PFSK-1 (cell line): ENCODE results near the gene SLC27A3.

Experiments used
- FOXP2 ChIP-seq: optimal IDR thresholded peaks from 2 replicates; pipeline ENCODE3; 2011; ENCODE audit warnings: borderline replicate concordance, control low read depth, inconsistent platforms; ENCODE audit not compliant: insufficient read depth; ENCODE audit errors: extremely low read length, extremely low read depth
- POLR2AphosphoS5 ChIP-seq: IDR thresholded peaks from 2 replicates; pipeline ENCODE4 v1.6.1; 2012; ENCODE audit warnings: low read depth, mild to moderate bottlenecking, control low read depth, low read length, moderate library complexity
- SIN3A ChIP-seq: IDR thresholded peaks from 2 replicates; pipeline ENCODE4 v1.6.1; 2012; ENCODE audit warnings: mild to moderate bottlenecking, low read length, moderate library complexity, borderline replicate concordance; ENCODE audit not compliant: insufficient read depth
- TAF1 ChIP-seq: IDR thresholded peaks from 2 replicates; pipeline ENCODE4 v1.6.1; 2012; ENCODE audit warnings: low read length, control low read depth, borderline replicate concordance; ENCODE audit not compliant: insufficient read depth
- TF ChIP-seq, protein P1 (sequence below), 2 experiments: IDR thresholded peaks; 2 replicates each; pipeline versions ENCODE4 v1.6.1 to v1.8.0; 2011 to 2012; ENCODE audit warnings: low read depth in 2 of 2, low read length in 2 of 2, control low read depth in 1 of 2, inconsistent platforms in 1 of 2, mild to moderate bottlenecking in 1 of 2, moderate library complexity in 1 of 2; ENCODE audit not compliant: insufficient read depth in 1 of 2

DNA sequence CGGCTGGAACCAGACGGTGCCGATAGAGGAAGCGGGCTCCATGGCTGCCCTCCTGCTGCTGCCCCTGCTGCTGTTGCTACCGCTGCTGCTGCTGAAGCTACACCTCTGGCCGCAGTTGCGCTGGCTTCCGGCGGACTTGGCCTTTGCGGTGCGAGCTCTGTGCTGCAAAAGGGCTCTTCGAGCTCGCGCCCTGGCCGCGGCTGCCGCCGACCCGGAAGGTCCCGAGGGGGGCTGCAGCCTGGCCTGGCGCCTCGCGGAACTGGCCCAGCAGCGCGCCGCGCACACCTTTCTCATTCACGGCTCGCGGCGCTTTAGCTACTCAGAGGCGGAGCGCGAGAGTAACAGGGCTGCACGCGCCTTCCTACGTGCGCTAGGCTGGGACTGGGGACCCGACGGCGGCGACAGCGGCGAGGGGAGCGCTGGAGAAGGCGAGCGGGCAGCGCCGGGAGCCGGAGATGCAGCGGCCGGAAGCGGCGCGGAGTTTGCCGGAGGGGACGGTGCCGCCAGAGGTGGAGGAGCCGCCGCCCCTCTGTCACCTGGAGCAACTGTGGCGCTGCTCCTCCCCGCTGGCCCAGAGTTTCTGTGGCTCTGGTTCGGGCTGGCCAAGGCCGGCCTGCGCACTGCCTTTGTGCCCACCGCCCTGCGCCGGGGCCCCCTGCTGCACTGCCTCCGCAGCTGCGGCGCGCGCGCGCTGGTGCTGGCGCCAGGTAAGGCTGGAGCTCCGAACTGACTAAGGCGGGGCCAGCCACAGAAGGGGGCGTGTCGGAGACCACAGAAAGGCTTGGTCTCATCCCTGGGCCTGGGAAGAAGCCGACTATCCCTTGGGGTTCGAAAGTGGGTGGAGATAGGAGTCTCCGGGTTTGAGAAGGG is 486 bp downstream of the SLC27A3 start:
- no peak for TF ChIP-seq TAF1
- no peak for TF ChIP-seq POLR2AphosphoS5
- no peak for TF ChIP-seq SIN3A
- TF ChIP-seq, protein P1, sequence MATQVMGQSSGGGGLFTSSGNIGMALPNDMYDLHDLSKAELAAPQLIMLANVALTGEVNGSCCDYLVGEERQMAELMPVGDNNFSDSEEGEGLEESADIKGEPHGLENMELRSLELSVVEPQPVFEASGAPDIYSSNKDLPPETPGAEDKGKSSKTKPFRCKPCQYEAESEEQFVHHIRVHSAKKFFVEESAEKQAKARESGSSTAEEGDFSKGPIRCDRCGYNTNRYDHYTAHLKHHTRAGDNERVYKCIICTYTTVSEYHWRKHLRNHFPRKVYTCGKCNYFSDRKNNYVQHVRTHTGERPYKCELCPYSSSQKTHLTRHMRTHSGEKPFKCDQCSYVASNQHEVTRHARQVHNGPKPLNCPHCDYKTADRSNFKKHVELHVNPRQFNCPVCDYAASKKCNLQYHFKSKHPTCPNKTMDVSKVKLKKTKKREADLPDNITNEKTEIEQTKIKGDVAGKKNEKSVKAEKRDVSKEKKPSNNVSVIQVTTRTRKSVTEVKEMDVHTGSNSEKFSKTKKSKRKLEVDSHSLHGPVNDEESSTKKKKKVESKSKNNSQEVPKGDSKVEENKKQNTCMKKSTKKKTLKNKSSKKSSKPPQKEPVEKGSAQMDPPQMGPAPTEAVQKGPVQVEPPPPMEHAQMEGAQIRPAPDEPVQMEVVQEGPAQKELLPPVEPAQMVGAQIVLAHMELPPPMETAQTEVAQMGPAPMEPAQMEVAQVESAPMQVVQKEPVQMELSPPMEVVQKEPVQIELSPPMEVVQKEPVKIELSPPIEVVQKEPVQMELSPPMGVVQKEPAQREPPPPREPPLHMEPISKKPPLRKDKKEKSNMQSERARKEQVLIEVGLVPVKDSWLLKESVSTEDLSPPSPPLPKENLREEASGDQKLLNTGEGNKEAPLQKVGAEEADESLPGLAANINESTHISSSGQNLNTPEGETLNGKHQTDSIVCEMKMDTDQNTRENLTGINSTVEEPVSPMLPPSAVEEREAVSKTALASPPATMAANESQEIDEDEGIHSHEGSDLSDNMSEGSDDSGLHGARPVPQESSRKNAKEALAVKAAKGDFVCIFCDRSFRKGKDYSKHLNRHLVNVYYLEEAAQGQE (IDR thresholded peaks at IDR 0.05; ENCODE audit: insufficient read depth in 1 of 2, low read depth in 2 of 2, low read length in 2 of 2) = no peak
- peak; percentile 44 for TF ChIP-seq FOXP2
